Measurements from ENCODE around the gene NFKB1. TPM values are rescaled to one million over a fixed set of nuclear protein-coding genes. Genes with fewer than 3 reads are reported as not detected.
A peak's percentile ranks its signal among the peaks of the same experiment; 100 is the strongest.
"Not testable (repeated sequence)": the region's sequence is repeated elsewhere in the genome, so short reads cannot be mapped to it uniquely, and the experiment has no call there.

The NFKB1 gene
- total RNA-seq, 1 donor from 2014 or later, result 7.0 TPM

DNA sequence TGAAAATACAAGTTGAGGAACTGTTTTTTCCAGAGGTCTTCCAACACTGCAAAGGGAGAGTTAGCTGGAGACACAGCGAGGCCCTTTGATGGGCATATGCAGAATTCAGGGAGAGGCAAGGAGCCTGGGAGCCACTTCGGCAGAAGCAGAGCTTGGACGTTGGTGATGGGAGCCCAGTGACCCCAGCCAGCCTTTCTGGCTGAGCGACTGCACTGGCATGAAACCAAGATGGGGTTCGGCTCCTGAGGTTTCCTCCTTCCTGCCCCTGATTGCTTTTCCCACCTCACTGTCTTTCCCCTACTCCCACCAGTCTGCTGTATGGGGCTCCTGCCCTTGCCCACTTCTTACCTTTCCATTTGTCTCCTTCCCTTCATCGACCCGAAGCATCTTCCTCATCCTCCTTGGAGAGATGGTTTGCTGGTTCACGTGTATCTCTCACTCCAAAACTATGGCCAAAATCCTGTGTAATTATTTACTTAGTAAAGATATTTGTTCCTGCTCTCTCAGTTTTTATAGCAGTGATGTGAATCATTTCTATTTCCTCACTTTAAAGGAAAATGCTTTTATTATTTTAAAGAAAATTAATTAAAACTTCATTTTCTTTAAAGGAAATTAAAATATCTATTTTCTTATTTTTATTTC, 100.5 kb downstream of the NFKB1 start:
- DNase-seq, result no peak

- DNase-seq, result no peak
Observed at GRCh38 chr4:102604222-102604940, 103.2 kb downstream of the NFKB1 start.

- DNase-seq, result no peak
Observed at GRCh38 chr4:102606261-102606660, 105.1 kb downstream of the NFKB1 start.

DNA sequence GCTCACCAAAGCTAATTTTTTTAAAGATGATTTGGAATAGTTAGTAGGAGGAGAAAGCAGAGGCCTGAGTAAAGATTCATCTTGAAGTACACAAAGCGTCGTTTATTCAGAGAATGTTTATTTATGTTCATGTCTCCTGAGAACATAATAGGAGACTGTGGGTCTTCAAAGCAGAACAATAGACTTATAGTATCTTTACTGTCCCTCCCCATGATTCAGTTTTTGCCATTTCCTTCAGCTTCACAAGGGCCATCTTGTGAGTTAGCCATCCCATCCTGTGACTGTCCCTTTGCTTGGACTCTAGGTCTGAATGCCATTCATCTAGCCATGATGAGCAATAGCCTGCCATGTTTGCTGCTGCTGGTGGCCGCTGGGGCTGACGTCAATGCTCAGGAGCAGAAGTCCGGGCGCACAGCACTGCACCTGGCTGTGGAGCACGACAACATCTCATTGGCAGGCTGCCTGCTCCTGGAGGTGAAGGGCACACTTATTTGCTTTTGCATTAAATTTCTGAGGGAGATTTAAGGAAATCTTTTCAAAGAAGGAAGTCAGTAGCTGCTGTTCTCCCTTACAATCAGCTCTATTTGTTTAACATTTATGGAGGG, 105.8 kb downstream of the NFKB1 start:
- no peak for DNase-seq

GRCh38 chr4:102608190-102608589, 107.0 kb downstream of the NFKB1 start:
- DNase-seq, result no peak

DNA sequence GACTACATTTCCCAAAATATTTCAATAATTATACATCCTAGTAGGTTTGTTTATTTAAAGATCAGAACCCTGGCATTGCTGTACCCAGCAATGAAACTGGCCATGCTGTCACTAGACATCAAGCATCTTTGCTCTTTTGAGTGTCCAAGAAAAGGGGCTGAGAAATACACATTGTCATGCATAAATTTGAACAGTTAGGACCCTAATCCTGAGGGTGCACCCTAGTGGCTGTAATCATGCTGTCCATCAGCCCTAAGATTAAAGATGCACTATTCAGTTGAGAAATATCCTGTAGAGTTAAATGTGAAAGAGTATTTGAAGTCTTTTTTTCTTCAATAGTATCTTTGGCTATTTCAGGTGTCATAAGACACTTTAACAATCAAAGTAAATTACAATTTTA, 108.8 kb downstream of the NFKB1 start:
- no peak for DNase-seq

DNA sequence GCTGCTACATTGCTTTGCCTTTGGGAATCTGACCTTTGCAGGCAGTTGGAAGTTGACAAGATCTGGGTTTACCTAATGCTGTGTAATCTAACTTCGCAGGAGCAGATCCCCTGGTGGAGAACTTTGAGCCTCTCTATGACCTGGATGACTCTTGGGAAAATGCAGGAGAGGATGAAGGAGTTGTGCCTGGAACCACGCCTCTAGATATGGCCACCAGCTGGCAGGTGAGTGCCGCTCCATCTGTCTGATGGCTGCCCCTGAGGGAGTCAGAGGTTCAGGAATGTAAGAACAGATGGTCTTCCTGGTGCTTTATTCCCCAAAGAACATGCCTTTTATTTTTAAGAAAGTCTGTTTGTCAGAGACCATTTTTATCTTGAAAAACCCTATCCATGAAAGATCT, 109.3 kb downstream of the NFKB1 start:
- no peak for DNase-seq

DNA sequence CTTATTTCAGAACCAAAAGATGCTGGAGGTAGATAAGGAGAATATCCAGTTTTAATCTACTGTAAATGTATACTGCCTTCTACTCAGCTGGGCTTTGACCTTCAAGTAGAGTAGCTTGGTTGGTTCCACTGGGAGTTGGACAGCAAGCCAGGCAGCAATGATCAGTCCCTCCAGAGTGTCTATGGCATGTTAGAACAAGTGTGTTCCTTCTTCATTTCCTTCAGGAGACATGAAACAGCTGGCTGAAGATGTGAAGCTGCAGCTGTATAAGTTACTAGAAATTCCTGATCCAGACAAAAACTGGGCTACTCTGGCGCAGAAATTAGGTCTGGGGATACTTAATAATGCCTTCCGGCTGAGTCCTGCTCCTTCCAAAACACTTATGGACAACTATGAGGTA, 111.1 kb downstream of the NFKB1 start:
- no peak for DNase-seq

- no peak for DNase-seq
Observed at GRCh38 chr4:102612824-102613366, 111.7 kb downstream of the NFKB1 start.

DNA sequence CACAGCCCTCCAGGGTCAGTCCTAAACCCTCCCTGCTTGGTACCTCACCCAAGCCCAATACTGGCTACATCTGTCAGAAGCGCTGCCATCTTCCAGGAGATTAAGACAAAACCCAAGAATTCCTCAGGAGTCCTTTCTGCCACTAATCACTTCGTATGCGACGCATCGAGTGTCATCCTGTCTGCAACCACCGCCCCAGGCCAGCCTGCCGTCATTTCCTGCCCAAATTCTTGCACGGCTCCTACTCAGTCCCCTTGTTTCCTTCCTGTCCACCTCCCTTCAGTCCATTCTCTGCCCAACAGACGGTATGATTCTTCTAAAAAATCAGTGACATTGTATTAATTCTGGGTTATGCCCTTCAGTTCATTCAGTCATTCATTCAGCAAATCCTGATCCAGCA, 113.6 kb downstream of the NFKB1 start:
- DNase-seq, result no peak

DNA sequence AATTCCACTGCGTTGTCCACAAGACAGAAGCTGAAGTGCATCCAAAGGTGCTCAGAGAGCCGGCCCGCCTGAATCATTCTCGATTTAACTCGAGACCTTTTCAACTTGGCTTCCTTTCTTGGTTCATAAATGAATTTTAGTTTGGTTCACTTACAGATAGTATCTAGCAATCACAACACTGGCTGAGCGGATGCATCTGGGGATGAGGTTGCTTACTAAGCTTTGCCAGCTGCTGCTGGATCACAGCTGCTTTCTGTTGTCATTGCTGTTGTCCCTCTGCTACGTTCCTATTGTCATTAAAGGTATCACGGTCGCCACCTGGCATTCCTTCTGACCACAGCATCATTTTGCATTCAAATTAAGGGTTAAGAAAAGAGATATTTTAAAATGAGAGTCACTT, 115.5 kb downstream of the NFKB1 start:
- DNase-seq, result no peak

GRCh38 chr4:102619021-102619420, 117.9 kb downstream of the NFKB1 start:
- DNase-seq, result not testable (repeated sequence)

GRCh38 chr4:102619776-102620631, 118.8 kb downstream of the NFKB1 start:
- DNase-seq, result not testable (repeated sequence)

DNA sequence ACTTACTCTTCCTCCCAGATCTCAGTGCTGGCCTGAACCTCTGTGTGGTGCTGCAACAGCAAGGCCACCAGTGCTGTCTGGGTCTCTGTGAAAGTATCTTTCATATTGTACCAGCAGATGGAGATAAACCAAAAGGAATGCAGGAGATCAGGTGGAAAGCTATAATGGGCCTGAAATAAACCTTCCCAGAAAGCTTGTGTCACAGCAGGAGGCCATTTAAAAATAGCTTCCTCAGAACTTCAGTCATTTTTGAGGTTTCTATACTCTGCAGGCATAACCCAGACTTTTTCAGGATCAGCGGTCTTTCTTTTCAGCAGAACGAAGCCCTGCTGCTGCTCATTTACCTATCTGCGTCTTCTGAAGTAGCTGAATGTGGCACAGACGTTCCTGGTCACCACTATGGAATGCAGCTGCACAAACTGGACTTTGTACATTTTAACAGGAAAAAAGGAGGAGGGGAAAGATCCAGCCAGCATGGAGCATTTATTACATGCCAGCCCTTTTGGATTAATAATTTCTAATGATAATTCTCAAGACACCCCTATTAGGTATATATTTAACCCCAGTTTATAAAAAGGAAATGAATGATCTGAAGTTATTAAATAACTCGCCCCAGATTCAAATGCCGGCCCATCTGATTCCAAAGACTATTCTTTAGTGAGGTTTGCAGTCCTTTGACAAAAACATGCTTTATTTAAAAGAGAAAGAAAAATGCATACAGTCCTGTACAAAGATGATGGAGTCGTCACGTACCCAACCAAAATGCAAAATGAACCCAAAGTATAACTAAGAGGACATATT, 119.7 kb downstream of the NFKB1 start:
- peak; percentile 46 for DNase-seq

DNA sequence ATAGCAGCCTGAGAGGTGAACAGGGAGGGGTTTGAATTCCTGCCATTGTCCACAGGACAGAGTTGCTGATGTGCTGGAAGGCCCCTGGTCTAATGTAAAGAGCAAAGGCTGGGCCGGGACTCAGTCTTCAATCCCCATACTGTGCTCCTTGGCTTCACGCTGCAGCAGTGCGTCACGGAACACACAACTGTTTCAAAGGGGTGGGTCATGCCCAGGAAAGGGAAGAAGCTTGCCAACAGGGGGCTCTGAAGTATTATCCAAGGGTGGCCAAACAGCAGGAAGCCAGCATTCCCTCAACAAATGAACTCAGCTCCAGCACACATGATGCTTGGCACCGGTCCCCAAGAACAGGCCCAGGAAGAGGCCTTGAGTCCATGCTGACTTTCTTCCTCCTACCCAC, 122.5 kb downstream of the NFKB1 start:
- DNase-seq, result no peak

GRCh38 chr4:102624505-102624904, 123.3 kb downstream of the NFKB1 start:
- no peak for DNase-seq

GRCh38 chr4:102625232-102625930, 124.2 kb downstream of the NFKB1 start:
- DNase-seq, result no peak

- no peak for DNase-seq
Observed at GRCh38 chr4:102627831-102628523, 126.8 kb downstream of the NFKB1 start.

DNA sequence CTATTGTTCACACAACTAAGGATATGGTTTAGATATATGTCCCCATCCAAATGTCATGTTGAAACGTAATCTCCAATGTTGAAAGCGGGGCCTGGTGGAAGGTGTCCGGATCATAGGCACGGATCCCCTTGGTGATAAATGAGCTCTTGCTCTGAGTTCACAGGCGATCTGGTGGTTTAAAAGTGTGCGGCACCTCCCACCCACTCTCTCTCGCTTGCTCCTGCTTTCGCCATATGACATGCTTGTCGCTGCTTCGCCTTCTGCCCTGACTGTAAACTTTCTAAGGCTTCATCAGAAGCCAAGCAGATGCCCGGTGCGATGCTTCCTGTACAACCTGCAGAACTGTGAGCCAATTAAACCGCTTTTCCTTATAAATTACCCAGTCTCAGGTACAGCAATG, 128.5 kb downstream of the NFKB1 start:
- DNase-seq, result no peak

GRCh38 chr4:102631616-102632015, 130.5 kb downstream of the NFKB1 start:
- DNase-seq, result no peak
